ENCODE data around the gene OR51V1. TPM values are rescaled to one million over a fixed set of nuclear protein-coding genes. Genes with fewer than 3 reads are reported as not detected.

Gene OR51V1
- total and polyA plus RNA-seq, 10 of the 15 experiments (the other 5 are each of a cell fraction or from before 2014, with no cell fraction given): not detected

- FAIRE-seq (no peak), DNase-seq (ENCODE audit: low read depth, low spot score) (no peak), ATAC-seq (no peak)
- Histone ChIP-seq H3K27ac (ENCODE audit: control insufficient read depth, insufficient read depth) (no peak overlapping the region), H3K4me3 (no peak overlapping the region), H3K4me1 (ENCODE audit: control insufficient read depth, insufficient read depth, low read length) (no peaks in the 10 kb centered on the region), H3K9me3 (replicated peaks; ENCODE audit: control insufficient read depth, insufficient read depth, low read length) (no peaks in the 10 kb centered on the region), H3K27me3 (replicated peaks in 1 of 2; ENCODE audit: control insufficient read depth in 2 of 2, insufficient read depth in 2 of 2, low read length in 1 of 2) (no peaks in the 10 kb centered on the region; a peak in 1 of 4 replicates), H3K36me3 (ENCODE audit: control insufficient read depth in 2 of 2, insufficient read depth in 2 of 2, low read length in 1 of 2) (no peaks in the 10 kb centered on the region), H4K20me1 (ENCODE audit: control insufficient read depth, insufficient read depth) (no peaks in the 10 kb centered on the region), H3K79me2 (ENCODE audit: control insufficient read depth, insufficient read depth, low read length) (no peaks in the 10 kb centered on the region), H3K4me2 (ENCODE audit: control insufficient read depth, insufficient read depth) (no peak overlapping the region), H3K9ac (ENCODE audit: control insufficient read depth, insufficient read depth, low read length) (no peak overlapping the region), H2AFZ (ENCODE audit: control insufficient read depth, low read depth, low read length) (no peak overlapping the region)
- CTCF ChIA-PET: no interaction called here
- in situ Hi-C loops (cut with MboI): no loop called here
- intact Hi-C loops (cut with micrococcal nuclease; ENCODE audit: unreplicated experiment): no loop called here
- BruUV-seq (replicated peaks): no TSS peak
- 65% methylated on average over 7 of the region's 7 CpGs for WGBS (ENCODE audit: insufficient coverage, insufficient replicate concordance, low lambda C conversion rate, missing lambda C conversion rate)
- SMC1A ChIA-PET (ENCODE audit: uncharacterized antibody, unreplicated experiment): no interaction called here
- RAD21 ChIA-PET (ENCODE audit: unreplicated experiment): no interaction called here
- POLR2A ChIA-PET: no interaction called here
- TF ChIP-seq TBL1XR1 (IDR thresholded peaks at IDR 0.05; ENCODE audit: low read depth, low read length) (no peak), SREBF2 (IDR thresholded peaks at IDR 0.05; ENCODE audit: low read length) (no peak), ZNF622 (IDR thresholded peaks at IDR 0.05) (no peak), CBX3 (IDR thresholded peaks at IDR 0.05; ENCODE audit: borderline replicate concordance, low read depth) (no peak), POU2F2 (IDR thresholded peaks at IDR 0.05; ENCODE audit: borderline replicate concordance, low read depth, low read length) (no peak), SRF (IDR thresholded peaks at IDR 0.05; ENCODE audit: low read depth in 2 of 2, low read length in 2 of 2) (no peak), TCF7 (IDR thresholded peaks at IDR 0.05; ENCODE audit: borderline replicate concordance) (no peak), SP1 (IDR thresholded peaks at IDR 0.05; ENCODE audit: low read depth, low read length) (no peak), BCLAF1 (IDR thresholded peaks at IDR 0.05) (no peak), IKZF1 (conservative IDR thresholded peaks at IDR 0.05) (no peak), TCF3 (IDR thresholded peaks at IDR 0.05; ENCODE audit: borderline replicate concordance, insufficient read depth, low read depth, low read length) (no peak), USF1 (IDR thresholded peaks at IDR 0.05; ENCODE audit: borderline replicate concordance, extremely low read length, insufficient read depth, low read depth, low read length) (no peak), MYB (IDR thresholded peaks at IDR 0.05; ENCODE audit: borderline replicate concordance, low read depth, low read length) (no peak), ZBTB11 (CRISPR knock-in tag; IDR thresholded peaks at IDR 0.05) (no peak), IRF5 (IDR thresholded peaks at IDR 0.05; ENCODE audit: borderline replicate concordance) (no peak)
These were observed 25.5 kb downstream of the OR51V1 start for GRCh38 chr11:5174934-5175333.
